Activated CD4-positive, CD25-positive, alpha-beta regulatory T cell (primary cell): Measurements from ENCODE around the gene PDE3A.
"Not testable (repeated sequence)": the region's sequence is repeated elsewhere in the genome, so short reads cannot be mapped to it uniquely, and the experiment has no call there.

Experiments used
- DNase-seq, 4 experiments: peaks; one replicate each; lab custom pipeline; 2025; lab: John Stamatoyannopoulos, UW

Gene PDE3A

GRCh38 chr12:20368114-20368650, at the start of gene PDE3A:
PDE3A (plus strand) TSS chr12:20368537; CDS start chr12:20369285, 748 bp downstream.
- DNase-seq = no peak

GRCh38 chr12:20319366-20319765, 49.0 kb upstream of the PDE3A start:
- no peak for DNase-seq

GRCh38 chr12:20320552-20320951, 47.8 kb upstream of the PDE3A start:
- DNase-seq = no peak

GRCh38 chr12:20330826-20331505, 37.4 kb upstream of the PDE3A start:
- DNase-seq = not testable (repeated sequence)

GRCh38 chr12:20339060-20339459, 29.3 kb upstream of the PDE3A start:
- DNase-seq = no peak

GRCh38 chr12:20342111-20342510, 26.2 kb upstream of the PDE3A start:
- no peak for DNase-seq

- DNase-seq = no peak
These were observed 22.5 kb upstream of the PDE3A start for GRCh38 chr12:20345866-20346265.

- DNase-seq = no peak
These were observed 18.3 kb upstream of the PDE3A start for GRCh38 chr12:20350026-20350425.

GRCh38 chr12:20350495-20350894, 17.8 kb upstream of the PDE3A start:
- DNase-seq = no peak

- no peak for DNase-seq
These were observed 16.9 kb upstream of the PDE3A start for GRCh38 chr12:20351406-20351805.

GRCh38 chr12:20356048-20356447, 12.3 kb upstream of the PDE3A start:
- no peak for DNase-seq

GRCh38 chr12:20360407-20360806, 7.9 kb upstream of the PDE3A start:
- no peak for DNase-seq

- DNase-seq = no peak
These were observed 6.9 kb upstream of the PDE3A start for GRCh38 chr12:20361416-20361815.

GRCh38 chr12:20364501-20364900, 3.8 kb upstream of the PDE3A start:
- no peak for DNase-seq

- DNase-seq = no peak
These were observed 1.4 kb upstream of the PDE3A start for GRCh38 chr12:20366776-20367409.

- no peak for DNase-seq
These were observed 689 bp upstream of the PDE3A start for GRCh38 chr12:20367583-20368113.

- DNase-seq = no peak
These were observed 441 bp downstream of the PDE3A start for GRCh38 chr12:20368651-20369304.

- DNase-seq = no peak
These were observed 1.1 kb downstream of the PDE3A start for GRCh38 chr12:20369305-20370013.

GRCh38 chr12:20370014-20370386, 1.7 kb downstream of the PDE3A start:
- no peak for DNase-seq

GRCh38 chr12:20370866-20371519, 2.7 kb downstream of the PDE3A start:
- no peak for DNase-seq

GRCh38 chr12:20372326-20373096, 4.2 kb downstream of the PDE3A start:
- DNase-seq = no peak
